ENCODE measurements around the gene THTPA. TPM values are rescaled to one million over a fixed set of nuclear protein-coding genes. Genes with fewer than 3 reads are reported as not detected.
A peak's percentile ranks its signal among the peaks of the same experiment; 100 is the strongest.

The THTPA gene
- total RNA-seq, 1 donor from 2014 or later, result 7.7 TPM

- no peaks in the 10 kb centered on the region for H3K9me3 Mint-ChIP-seq
- Histone ChIP-seq H3K9me3 (ENCODE audit: low read depth) (no peaks in the 10 kb centered on the region), H3K27ac (no peak overlapping the region), H3K27me3 (no peaks in the 10 kb centered on the region), H3K79me2 (ENCODE audit: low read depth) (peaks cover 28% of the 10 kb centered on the region), H4K20me1 (ENCODE audit: low read depth) (peaks cover 15% of the 10 kb centered on the region), H3K4me3 (peak overlapping the region; percentile 80), H2AFZ (replicated peaks) (peak overlapping the region; percentile 78), H3K9ac (no peak overlapping the region), H3K36me3 (no peaks in the 10 kb centered on the region), H3F3A (ENCODE audit: low read depth) (peaks cover 39% of the 10 kb centered on the region), H3K4me1 (peaks cover 46% of the 10 kb centered on the region), H3K4me2 (peak overlapping the region; percentile 81)
- H3K4me3 Mint-ChIP-seq, result no peak overlapping the region
- no peak overlapping the region for H3K27ac Mint-ChIP-seq
- peak; percentile 22 for DNase-seq (ENCODE audit: low spot score)
- H3K36me3 Mint-ChIP-seq, result no peaks in the 10 kb centered on the region
- no peak for TF ChIP-seq CTCF (IDR thresholded peaks at IDR 0.05)
- no peak for TF ChIP-seq EZH2phosphoT487 (IDR thresholded peaks at IDR 0.05)
- TF ChIP-seq EZH2 (IDR thresholded peaks at IDR 0.05), result no peak
- peaks cover 14% of the 10 kb centered on the region for H3K4me1 Mint-ChIP-seq
- peaks cover 2% of the 10 kb centered on the region for H3K27me3 Mint-ChIP-seq (ENCODE audit: insufficient read depth, low read depth)
Observed at GRCh38 chr14:23550131-23550811, 5.8 kb upstream of the THTPA start.

- Histone ChIP-seq H3K27me3 (no peaks in the 10 kb centered on the region), H3F3A (ENCODE audit: low read depth) (peaks cover 39% of the 10 kb centered on the region), H3K27ac (peak overlapping the region; percentile 23), H3K4me2 (peak overlapping the region; percentile 81), H4K20me1 (ENCODE audit: low read depth) (peaks cover 15% of the 10 kb centered on the region), H2AFZ (replicated peaks) (peak overlapping the region; percentile 78), H3K9ac (peak overlapping the region; percentile 18), H3K4me3 (peak overlapping the region; percentile 80), H3K4me1 (peaks cover 40% of the 10 kb centered on the region), H3K36me3 (no peaks in the 10 kb centered on the region), H3K9me3 (ENCODE audit: low read depth) (no peaks in the 10 kb centered on the region), H3K79me2 (ENCODE audit: low read depth) (peaks cover 28% of the 10 kb centered on the region)
- Mint-ChIP-seq H3K27ac (peak overlapping the region; percentile 47), H3K4me3 (no peak overlapping the region), H3K36me3 (no peaks in the 10 kb centered on the region), H3K27me3 (ENCODE audit: insufficient read depth, low read depth) (peaks cover 2% of the 10 kb centered on the region), H3K9me3 (no peaks in the 10 kb centered on the region), H3K4me1 (peaks cover 11% of the 10 kb centered on the region)
- peak; percentile 64 for DNase-seq (ENCODE audit: low spot score)
- no peak for TF ChIP-seq EZH2 (IDR thresholded peaks at IDR 0.05)
- no peak for TF ChIP-seq EZH2phosphoT487 (IDR thresholded peaks at IDR 0.05)
- TF ChIP-seq CTCF (IDR thresholded peaks at IDR 0.05), result no peak
Observed at GRCh38 chr14:23550812-23551265, 5.2 kb upstream of the THTPA start.

- H3K36me3 ChIP-seq, result no peaks in the 10 kb centered on the region
- H3K27me3 Mint-ChIP-seq (ENCODE audit: insufficient read depth, low read depth), result peaks cover 2% of the 10 kb centered on the region
- H3K27me3 ChIP-seq, result no peaks in the 10 kb centered on the region
- peak within 1 kb of the TSS; percentile 23 for H3K27ac ChIP-seq
- H3K4me3 Mint-ChIP-seq, result no peak within 1 kb of the TSS
- peaks cover 39% of the 10 kb centered on the region for H3F3A ChIP-seq (ENCODE audit: low read depth)
- H2AFZ ChIP-seq (replicated peaks), result peak within 1 kb of the TSS; percentile 90
- peaks cover 15% of the 10 kb centered on the region for H4K20me1 ChIP-seq (ENCODE audit: low read depth)
- peaks cover 35% of the 10 kb centered on the region for H3K4me1 ChIP-seq
- no peaks in the 10 kb centered on the region for H3K9me3 Mint-ChIP-seq
- H3K4me1 Mint-ChIP-seq, result peaks cover 12% of the 10 kb centered on the region
- H3K4me3 ChIP-seq, result peak within 1 kb of the TSS; percentile 80
- H3K9ac ChIP-seq, result peak within 1 kb of the TSS; percentile 18
- no peak for TF ChIP-seq EZH2phosphoT487 (IDR thresholded peaks at IDR 0.05)
- TF ChIP-seq EZH2 (IDR thresholded peaks at IDR 0.05), result no peak
- no peak for TF ChIP-seq CTCF (IDR thresholded peaks at IDR 0.05)
- H3K4me2 ChIP-seq, result peak within 1 kb of the TSS; percentile 81
- H3K9me3 ChIP-seq (ENCODE audit: low read depth), result no peaks in the 10 kb centered on the region
- H3K79me2 ChIP-seq (ENCODE audit: low read depth), result peaks cover 27% of the 10 kb centered on the region
- H3K27ac Mint-ChIP-seq, result peak within 1 kb of the TSS; percentile 47
- no peaks in the 10 kb centered on the region for H3K36me3 Mint-ChIP-seq
- peak; percentile 96 for DNase-seq (ENCODE audit: low spot score)
Observed at GRCh38 chr14:23551266-23552028, 4.6 kb upstream of the THTPA start, which contains the start of gene ZFHX2. ZFHX2 (minus strand) TSS chr14:23551765; CDS start chr14:23535325, 16,440 bp downstream.

All from neural progenitor cell (in vitro differentiated cells).